GM13977 (cell line): Measurements from ENCODE around the gene TMEM86B.

Experiments
- DNase-seq: peaks from one replicate; pipeline ENCODE4 v3.0.0; 2012; ENCODE audit warnings: low spot score
- in situ Hi-C: fragments of 300-500 bp; cut with MboI; formaldehyde crosslinking; loops from one replicate; pipeline ENCODE4 v1.12.0; 2022; ENCODE audit warnings: low sequenced_read_pairs, low pct_unique_long_range_greater_than_20kb, mixed read lengths, inconsistent platforms; ENCODE audit not compliant: unreplicated experiment
- TF ChIP-seq, protein P1 (sequence below): IDR thresholded peaks from 2 replicates; pipeline ENCODE4 v1.5.1; 2012; ENCODE audit warnings: mild to moderate bottlenecking, control low read depth; ENCODE audit not compliant: insufficient read depth; ENCODE audit errors: extremely low read depth, missing control alignments

TMEM86B gene

DNA sequence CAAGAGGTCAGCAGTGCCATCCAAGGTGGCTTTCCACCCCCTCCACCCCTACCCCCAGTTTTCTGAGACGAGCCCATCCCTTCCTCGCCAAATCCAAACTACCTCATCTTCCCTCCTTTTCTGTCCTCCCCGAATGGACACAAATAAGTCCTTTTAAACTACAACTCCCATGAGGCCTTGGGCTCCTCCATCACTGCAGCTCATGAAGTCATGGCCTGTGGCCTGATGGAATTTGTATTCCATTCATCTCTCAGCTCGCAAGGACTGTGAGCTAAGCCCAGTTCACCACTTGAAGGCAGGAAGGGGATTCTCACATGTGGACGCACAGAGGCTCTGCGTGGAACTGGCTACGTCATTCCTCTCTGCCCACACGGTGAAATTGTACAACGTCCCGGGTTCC is 31.8 kb downstream of the TMEM86B start:
- in situ Hi-C loops: no loop called here
- no peak for DNase-seq
- TF ChIP-seq, protein P1, sequence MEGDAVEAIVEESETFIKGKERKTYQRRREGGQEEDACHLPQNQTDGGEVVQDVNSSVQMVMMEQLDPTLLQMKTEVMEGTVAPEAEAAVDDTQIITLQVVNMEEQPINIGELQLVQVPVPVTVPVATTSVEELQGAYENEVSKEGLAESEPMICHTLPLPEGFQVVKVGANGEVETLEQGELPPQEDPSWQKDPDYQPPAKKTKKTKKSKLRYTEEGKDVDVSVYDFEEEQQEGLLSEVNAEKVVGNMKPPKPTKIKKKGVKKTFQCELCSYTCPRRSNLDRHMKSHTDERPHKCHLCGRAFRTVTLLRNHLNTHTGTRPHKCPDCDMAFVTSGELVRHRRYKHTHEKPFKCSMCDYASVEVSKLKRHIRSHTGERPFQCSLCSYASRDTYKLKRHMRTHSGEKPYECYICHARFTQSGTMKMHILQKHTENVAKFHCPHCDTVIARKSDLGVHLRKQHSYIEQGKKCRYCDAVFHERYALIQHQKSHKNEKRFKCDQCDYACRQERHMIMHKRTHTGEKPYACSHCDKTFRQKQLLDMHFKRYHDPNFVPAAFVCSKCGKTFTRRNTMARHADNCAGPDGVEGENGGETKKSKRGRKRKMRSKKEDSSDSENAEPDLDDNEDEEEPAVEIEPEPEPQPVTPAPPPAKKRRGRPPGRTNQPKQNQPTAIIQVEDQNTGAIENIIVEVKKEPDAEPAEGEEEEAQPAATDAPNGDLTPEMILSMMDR: no peak

DNA sequence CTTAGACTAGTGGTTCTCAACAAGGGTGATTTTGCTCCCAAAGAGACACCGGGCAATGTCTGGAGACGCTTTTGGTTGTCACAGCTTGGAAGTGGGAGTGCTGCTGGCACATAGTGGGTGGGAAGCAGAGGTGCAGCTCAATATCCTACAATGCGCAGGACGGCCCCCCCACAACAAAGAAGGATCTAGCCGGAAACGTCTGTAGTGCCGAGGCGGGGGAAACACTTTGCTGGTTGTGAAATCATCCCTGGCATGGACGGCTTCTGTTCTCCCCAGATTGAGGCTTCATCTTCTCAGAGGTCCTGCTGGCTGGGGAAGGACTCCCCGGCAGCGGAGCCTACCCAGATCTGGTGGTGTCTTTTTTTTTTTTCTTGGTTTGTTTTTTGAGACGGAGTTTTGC is 35.1 kb downstream of the TMEM86B start:
- TF ChIP-seq, protein P1: no peak
- in situ Hi-C loops: no loop called here
- no peak for DNase-seq

DNA sequence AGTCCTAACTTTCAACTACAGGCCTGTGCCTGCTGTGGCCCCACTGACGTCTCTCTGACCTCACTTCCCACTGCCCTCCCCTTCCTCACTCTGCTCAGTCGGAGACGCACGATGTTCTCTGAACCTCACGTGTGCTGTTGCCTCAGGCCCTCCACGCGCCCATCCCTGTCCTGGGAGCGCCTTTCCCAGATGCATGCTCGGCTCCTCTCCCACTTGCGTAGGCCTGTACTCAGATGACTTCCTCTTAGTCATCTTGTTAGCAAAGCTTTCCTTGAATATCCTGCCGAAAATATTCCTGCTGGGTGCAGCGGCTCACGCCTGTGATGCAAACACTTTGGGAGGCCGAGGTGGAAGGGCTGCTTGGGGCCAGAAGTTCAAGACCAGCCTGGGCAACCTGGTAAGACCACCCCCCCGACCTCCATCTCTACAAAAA is 39.1 kb downstream of the TMEM86B start:
- no peak for DNase-seq
- in situ Hi-C loops: no loop called here

DNA sequence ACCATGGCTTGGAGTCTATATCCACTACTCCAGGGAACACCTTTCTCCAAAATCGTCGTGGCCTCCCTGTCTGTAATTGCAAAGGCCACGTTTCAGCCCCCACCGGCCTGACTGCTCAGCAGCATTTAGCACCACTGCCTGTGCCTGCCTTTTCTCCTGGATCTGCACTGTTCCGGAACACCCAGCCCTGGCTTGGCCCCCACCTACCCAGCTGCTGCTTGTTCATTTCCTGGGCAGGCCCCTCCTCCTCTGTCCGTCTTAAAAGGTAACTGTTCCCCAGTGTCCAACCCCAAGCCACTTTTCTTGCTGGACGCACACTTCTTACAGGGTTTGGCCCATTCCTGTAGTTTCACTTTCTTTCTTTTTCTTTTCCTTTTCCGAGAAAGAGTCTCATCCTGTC is 39.9 kb downstream of the TMEM86B start:
- no peak for DNase-seq
- in situ Hi-C loops: no loop called here
- TF ChIP-seq, protein P1: no peak

More for the DNA sequence above, 39.1 kb downstream of the TMEM86B start:
- TF ChIP-seq, protein P1: no peak

DNA sequence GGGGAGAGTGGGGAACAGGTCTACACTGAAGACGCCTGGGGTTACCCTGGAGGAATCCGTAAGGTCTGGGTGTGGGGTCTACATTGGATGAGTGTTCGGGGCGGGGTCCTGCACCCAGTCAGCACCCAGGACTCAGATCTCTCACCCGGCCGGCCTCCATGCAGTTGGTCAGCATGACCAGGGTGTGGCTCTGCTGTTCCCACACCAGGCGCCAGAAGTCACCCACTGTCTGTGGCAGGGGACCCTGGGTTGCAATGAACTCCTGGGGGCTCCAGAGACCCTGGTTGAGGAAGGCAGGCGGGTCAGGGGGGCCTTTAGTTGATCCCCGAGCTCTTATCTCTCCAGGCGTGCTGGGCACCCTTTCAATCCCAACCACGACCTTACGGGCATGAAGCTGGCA is 42.5 kb downstream of the TMEM86B start:
- no peak for DNase-seq
- TF ChIP-seq, protein P1: no peak
- in situ Hi-C loops: no loop called here

DNA sequence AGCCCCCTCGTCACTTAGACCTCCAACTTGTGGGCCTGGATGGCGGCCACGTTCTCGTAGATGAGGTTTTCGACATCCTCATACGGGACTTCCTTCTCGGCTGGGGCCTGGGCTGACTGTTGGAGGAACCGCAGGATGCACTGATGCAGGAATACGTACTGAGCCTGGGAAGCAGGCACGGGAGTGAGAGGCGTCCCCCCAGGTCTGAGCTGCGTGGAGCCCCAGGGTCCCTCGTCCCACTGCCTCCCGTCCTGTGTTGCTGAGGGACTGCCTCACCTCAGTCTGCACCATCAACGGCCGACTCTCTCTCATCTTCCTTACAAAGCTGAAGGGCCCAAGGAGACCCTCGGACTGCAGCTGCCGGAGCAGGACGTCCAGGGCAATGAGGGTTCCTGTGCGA is 46.8 kb downstream of the TMEM86B start:
- no peak for DNase-seq
- in situ Hi-C loops: no loop called here
- TF ChIP-seq, protein P1: no peak
